Effector memory CD4-positive, alpha-beta T cell (primary cell): ENCODE results near the gene APP.

Source experiments
- DNase-seq, 3 donors: peaks; one replicate each; pipeline ENCODE4 v3.0.0-alpha.2; 2020
- H3K27ac ChIP-seq: 2 replicates; pipeline ENCODE4 v1.7.0; 2013; ENCODE audit warnings: mild to moderate bottlenecking, low read length, moderate library complexity; ENCODE audit not compliant: insufficient read depth, poor library complexity, severe bottlenecking
- H3K27me3 ChIP-seq: replicated peaks from 2 replicates; pipeline ENCODE4 v1.7.0; 2013; ENCODE audit warnings: mild to moderate bottlenecking, low read length; ENCODE audit not compliant: insufficient read depth, control insufficient read depth, poor library complexity, severe bottlenecking
- H3K36me3 ChIP-seq: 2 replicates; pipeline ENCODE4 v1.7.0; 2013; ENCODE audit warnings: mild to moderate bottlenecking, low read length, moderate library complexity; ENCODE audit not compliant: control insufficient read depth, insufficient read depth
- H3K4me1 ChIP-seq: 2 replicates; pipeline ENCODE4 v1.7.0; 2013; ENCODE audit warnings: low read length, mild to moderate bottlenecking; ENCODE audit not compliant: control insufficient read depth, insufficient read depth, poor library complexity, severe bottlenecking
- H3K4me3 ChIP-seq: 2 replicates; pipeline ENCODE4 v1.7.0; 2013; ENCODE audit warnings: low read length, low read depth, mild to moderate bottlenecking; ENCODE audit not compliant: insufficient read depth, poor library complexity, severe bottlenecking
- H3K9me3 ChIP-seq: 2 replicates; pipeline ENCODE4 v1.7.0; 2013; ENCODE audit warnings: mild to moderate bottlenecking, low read length, moderate library complexity; ENCODE audit not compliant: control insufficient read depth

APP gene

DNA sequence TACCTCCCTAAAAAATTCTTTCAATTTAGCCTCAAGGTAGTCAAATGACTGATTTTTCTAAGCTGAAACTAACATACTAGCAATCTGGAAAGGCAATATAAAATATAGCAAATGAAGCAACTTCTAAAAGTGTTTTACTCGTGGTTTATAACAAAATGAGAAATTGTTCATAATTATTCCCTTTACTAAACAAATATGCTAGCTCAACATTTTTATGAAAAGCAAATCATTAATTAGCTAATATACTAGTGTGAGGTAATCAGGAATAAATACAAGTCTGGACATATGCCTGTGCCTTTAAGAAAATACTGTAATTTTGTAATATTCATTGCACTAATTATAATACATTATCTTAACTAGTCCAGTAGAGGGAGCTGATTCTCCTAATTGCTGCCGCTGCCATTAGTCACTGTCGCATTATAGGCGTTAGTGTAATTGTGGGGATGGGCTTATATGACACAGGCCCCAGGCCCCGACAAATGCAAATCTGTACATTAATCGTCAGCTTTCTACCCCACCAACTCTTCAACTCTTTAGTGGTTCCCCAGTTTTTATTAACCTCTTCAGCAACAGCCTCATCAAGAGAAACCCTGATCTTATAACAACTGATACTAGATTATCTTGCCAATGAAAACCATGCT, 274.9 kb downstream of the APP start:
- no peak overlapping the region for H3K27ac ChIP-seq

DNA sequence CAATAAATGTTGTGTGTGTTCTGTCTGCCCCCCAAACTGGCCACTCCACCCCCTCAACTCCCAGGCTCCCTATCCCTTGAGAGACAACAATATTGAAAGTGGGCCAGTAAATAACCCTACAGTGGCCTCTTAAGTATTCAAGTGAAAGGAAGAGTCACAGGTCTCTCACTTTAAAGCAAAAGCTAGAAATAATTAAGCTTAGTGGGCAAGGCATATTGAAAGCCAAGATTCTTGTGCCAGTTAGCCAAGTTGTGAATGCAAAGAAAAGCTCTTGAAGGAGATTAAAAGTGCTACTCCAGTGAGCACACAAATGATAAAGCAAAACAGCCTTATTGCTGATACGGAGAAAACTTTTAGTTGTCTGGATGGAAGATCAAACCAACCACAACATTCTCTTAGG, 277.4 kb downstream of the APP start:
- Histone ChIP-seq H3K9me3 (no peaks in the 10 kb centered on the region), H3K36me3 (peaks cover 5% of the 10 kb centered on the region), H3K4me1 (no peaks in the 10 kb centered on the region), H3K4me3 (no peak overlapping the region), H3K27me3 (no peaks in the 10 kb centered on the region), H3K27ac (no peak overlapping the region)
- DNase-seq: no peak

More for the DNA sequence above, 274.9 kb downstream of the APP start:
- Histone ChIP-seq H3K4me3 (no peak overlapping the region), H3K36me3 (peaks cover 5% of the 10 kb centered on the region), H3K9me3 (no peaks in the 10 kb centered on the region), H3K4me1 (no peaks in the 10 kb centered on the region), H3K27me3 (no peaks in the 10 kb centered on the region)
- DNase-seq: no peak

DNA sequence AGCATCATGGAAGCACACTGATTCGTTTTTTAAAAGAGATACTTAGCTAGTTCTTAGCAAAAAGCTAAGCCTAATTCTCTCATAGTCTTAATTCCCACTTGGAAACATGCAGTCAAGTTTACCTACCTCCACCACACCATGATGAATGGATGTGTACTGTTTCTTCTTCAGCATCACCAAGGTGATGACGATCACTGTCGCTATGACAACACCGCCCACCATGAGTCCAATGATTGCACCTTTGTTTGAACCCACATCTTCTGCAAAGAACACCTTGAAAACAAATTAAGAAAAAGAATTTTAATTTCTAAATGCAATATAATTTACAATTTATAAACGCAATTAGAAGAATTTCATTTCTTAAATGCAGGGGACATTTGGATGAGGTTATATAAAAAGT, 279.0 kb downstream of the APP start:
- Histone ChIP-seq H3K4me1 (no peaks in the 10 kb centered on the region), H3K4me3 (no peak overlapping the region), H3K9me3 (no peaks in the 10 kb centered on the region), H3K36me3 (peaks cover 5% of the 10 kb centered on the region), H3K27ac (no peak overlapping the region), H3K27me3 (no peaks in the 10 kb centered on the region)
- no peak for DNase-seq

DNA sequence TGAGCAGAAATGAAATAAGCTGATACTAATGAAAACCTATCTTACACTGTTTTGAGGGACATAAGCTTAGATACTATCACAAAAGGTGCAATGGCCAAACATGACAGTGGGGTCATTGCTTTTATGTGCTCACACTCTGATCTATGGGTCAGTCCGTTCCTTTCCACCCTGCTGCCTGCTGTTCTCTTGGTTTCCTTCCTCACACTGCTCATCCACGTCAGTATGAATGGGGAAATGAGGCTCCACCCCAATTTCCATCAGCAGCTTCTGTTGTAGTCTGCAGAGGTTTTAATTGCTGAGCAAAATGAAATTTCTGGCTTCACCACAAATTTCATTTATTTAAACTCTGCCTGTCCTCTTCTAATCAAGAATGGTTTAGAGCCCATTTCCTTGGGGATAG, 280.6 kb downstream of the APP start:
- Histone ChIP-seq H3K36me3 (peaks cover 5% of the 10 kb centered on the region), H3K27ac (no peak overlapping the region), H3K4me3 (no peak overlapping the region), H3K9me3 (no peaks in the 10 kb centered on the region), H3K4me1 (no peaks in the 10 kb centered on the region), H3K27me3 (no peaks in the 10 kb centered on the region)
- DNase-seq: no peak

DNA sequence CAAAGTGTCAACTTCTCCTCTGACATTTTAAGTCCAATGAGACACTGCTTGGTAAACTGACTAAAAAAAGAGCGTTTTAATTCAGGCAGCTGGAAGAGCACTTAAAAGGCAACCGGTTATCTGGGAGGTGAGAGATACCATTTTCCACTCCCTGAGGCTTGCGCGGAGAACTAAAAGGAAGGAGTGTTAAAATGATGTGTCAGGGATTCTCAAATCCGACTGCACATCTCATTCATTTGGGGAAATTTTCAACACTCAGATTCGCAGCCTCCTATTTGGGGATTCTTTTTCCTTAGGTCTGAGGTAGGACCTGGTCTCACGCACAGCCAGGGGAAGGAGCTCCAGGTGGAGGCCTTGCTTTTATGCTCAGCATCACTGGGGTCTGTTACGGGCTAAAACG, 281.9 kb downstream of the APP start:
- Histone ChIP-seq H3K4me3 (no peak overlapping the region), H3K4me1 (no peaks in the 10 kb centered on the region), H3K27ac (no peak overlapping the region), H3K36me3 (peaks cover 5% of the 10 kb centered on the region), H3K9me3 (no peaks in the 10 kb centered on the region), H3K27me3 (no peaks in the 10 kb centered on the region)
- DNase-seq: no peak

DNA sequence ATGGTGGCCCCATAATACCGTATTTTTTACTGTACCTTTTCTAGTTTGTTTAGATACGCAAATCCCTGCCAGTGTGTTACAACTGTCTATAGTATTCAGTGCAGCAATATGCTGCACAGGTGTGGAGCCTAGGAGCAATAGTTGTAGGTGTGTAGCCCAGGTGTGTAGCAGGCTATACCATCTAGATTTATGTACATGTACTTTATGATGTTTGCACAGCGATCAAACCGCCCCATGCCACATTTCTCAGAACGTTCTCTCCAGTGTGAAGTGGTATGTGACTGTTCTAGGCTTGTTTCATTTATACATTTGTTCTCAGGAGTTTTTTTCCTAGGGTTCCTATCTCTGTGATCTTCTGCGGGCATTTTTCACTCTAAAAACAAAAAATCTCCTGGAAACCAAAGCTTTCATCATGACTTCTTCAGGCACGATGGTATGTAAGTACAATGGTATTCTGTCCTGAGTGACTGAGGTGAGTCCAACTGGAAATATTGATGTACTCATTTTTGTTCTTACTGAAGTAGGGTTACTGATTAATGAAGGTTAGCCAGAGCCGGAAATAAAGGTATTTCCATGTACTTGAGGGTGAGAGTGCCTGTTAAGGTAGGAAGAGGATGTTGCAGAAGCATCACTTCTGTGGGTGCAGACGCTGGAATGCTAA, 282.8 kb downstream of the APP start:
- H3K36me3 ChIP-seq: peaks cover 5% of the 10 kb centered on the region
- H3K27me3 ChIP-seq: no peaks in the 10 kb centered on the region
- DNase-seq: no peak
- H3K27ac ChIP-seq: no peak overlapping the region
- H3K4me3 ChIP-seq: no peak overlapping the region
- no peaks in the 10 kb centered on the region for H3K4me1 ChIP-seq
- no peaks in the 10 kb centered on the region for H3K9me3 ChIP-seq

DNA sequence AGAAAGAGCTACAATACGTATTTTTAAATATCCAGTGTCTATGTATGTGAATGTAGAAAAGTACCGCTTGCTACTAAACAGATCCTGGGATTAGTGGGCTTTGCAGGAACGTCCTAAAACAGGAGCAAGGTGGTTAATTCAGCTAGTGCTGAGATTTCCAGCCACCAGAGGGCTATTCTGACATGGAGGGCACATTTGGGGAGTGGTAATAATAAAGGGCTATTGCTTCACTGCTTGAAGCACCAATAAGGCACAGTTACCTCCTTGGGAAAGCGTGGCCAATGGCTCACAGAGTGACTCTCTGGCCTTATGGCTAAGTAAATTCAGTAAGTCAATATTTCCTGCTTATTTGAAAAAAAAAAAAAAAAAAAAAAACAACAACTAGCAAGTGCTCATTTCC, 283.4 kb downstream of the APP start:
- Histone ChIP-seq H3K27ac (no peak overlapping the region), H3K4me3 (no peak overlapping the region), H3K9me3 (no peaks in the 10 kb centered on the region), H3K4me1 (no peaks in the 10 kb centered on the region), H3K36me3 (peaks cover 5% of the 10 kb centered on the region), H3K27me3 (no peaks in the 10 kb centered on the region)
- DNase-seq: no peak

DNA sequence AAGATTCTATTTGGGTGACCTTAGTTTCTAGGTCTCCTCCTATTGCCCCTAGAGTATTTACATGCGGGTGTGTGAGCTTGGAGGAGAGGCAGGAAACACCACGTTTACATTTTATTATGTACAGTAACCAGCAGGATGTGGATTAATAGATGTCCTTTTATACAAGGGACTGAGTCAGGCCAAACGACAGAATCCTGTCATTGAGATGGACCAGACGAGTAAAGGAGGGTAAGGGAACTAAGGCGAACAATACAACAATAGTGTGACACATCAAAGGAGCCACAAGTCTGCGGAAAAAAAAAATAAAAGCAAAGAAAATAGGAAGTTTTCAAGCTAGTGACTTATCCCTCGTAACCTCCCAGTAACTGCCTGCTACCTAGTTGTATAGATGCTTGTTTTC, 284.7 kb downstream of the APP start:
- DNase-seq: no peak
- H3K27ac ChIP-seq: no peak overlapping the region
- H3K36me3 ChIP-seq: no peaks in the 10 kb centered on the region
- H3K4me3 ChIP-seq: no peak overlapping the region
- H3K27me3 ChIP-seq: no peaks in the 10 kb centered on the region
- H3K4me1 ChIP-seq: no peaks in the 10 kb centered on the region
- no peaks in the 10 kb centered on the region for H3K9me3 ChIP-seq

DNA sequence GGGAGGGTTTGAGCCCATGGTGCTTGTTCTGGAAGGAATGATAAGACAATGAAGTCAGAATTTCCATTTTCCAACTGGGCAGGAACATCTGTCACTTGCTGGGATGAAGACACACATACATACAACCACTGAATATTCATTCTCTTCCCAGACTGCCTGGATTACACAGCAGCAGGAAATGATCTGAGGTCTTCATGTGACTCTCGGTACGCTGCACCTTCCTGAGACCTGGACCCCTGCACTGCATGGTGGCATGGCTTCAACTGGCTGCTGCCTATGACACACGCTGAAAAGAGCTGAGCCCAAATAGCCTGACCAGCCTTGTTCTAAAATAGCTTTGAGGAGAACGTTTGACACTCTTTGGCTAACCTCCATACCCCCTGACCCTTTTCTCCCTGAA, 285.2 kb downstream of the APP start:
- no peaks in the 10 kb centered on the region for H3K27me3 ChIP-seq
- no peaks in the 10 kb centered on the region for H3K36me3 ChIP-seq
- H3K9me3 ChIP-seq: no peaks in the 10 kb centered on the region
- no peak for DNase-seq
- H3K4me3 ChIP-seq: no peak overlapping the region
- no peak overlapping the region for H3K27ac ChIP-seq
- H3K4me1 ChIP-seq: no peaks in the 10 kb centered on the region

DNA sequence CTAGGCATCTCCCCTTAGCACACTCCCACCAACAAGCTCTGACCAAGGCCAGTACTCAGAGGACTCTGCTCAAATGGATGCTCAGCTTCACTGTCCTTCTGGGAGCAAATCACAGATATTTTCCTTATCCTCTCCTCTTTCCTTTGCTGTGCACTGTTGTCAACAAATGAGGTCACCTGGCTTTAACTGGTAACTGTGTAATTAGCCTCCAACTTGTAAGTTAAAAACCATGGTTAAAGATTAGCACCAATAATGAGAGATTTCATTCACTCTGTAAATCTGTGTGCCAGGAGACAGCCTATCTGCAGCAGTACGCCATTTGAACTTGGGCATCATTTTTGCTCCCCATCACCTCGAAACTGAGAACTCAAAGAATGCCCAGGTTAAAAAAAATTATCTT, 286.3 kb downstream of the APP start:
- Histone ChIP-seq H3K9me3 (no peaks in the 10 kb centered on the region), H3K36me3 (no peaks in the 10 kb centered on the region), H3K4me3 (no peak overlapping the region), H3K4me1 (no peaks in the 10 kb centered on the region), H3K27me3 (no peaks in the 10 kb centered on the region), H3K27ac (no peak overlapping the region)
- no peak for DNase-seq
